Choroid plexus epithelial cell (primary cell): ENCODE results near the gene FDXR.

Source experiments
- DNase-seq: peaks from one replicate; pipeline ENCODE4 v3.0.0-alpha.2; 2010; ENCODE audit warnings: low read depth
- H3K4me3 ChIP-seq: 2 replicates; pipeline ENCODE4 v1.5.1; 2011; ENCODE audit warnings: low read depth, mild to moderate bottlenecking, control low read depth, low read length, moderate library complexity
- CTCF ChIP-seq: conservative IDR thresholded peaks from 2 replicates; pipeline ENCODE4 v1.5.1; 2011; ENCODE audit warnings: low read depth, mild to moderate bottlenecking, control low read depth, inconsistent platforms, low read length, moderate library complexity

The FDXR gene

GRCh38 chr17:74860229-74860871, 12.4 kb downstream of the FDXR start:
- no peak for TF ChIP-seq CTCF
- no peak for DNase-seq
- H3K4me3 ChIP-seq: no peak overlapping the region

- DNase-seq: no peak
- no peak within 1 kb of the TSS for H3K4me3 ChIP-seq
- no peak for TF ChIP-seq CTCF
Measured at GRCh38 chr17:74859459-74860228, 13.2 kb downstream of the FDXR start, which contains the start of gene GRIN2C. Gene GRIN2C (minus strand): TSS chr17:74859885. CDS start chr17:74855092, 4,793 bp downstream.

- no peak for TF ChIP-seq CTCF
- H3K4me3 ChIP-seq: no peak overlapping the region
- no peak for DNase-seq
Measured at GRCh38 chr17:74858672-74859458, 13.9 kb downstream of the FDXR start.

- DNase-seq: no peak
- no peak overlapping the region for H3K4me3 ChIP-seq
- TF ChIP-seq CTCF: no peak
Measured at GRCh38 chr17:74857191-74857590, 15.6 kb downstream of the FDXR start.

GRCh38 chr17:74856112-74856511, 16.7 kb downstream of the FDXR start:
- TF ChIP-seq CTCF: no peak
- H3K4me3 ChIP-seq: no peak overlapping the region
- DNase-seq: no peak

- no peak overlapping the region for H3K4me3 ChIP-seq
- DNase-seq: no peak
- no peak for TF ChIP-seq CTCF
Measured at GRCh38 chr17:74855323-74855722, 17.5 kb downstream of the FDXR start.
